ENCODE results near the gene HACE1. TPM values are rescaled to one million over a fixed set of nuclear protein-coding genes. Genes with fewer than 3 reads are reported as not detected.
"Not testable (repeated sequence)": the region's sequence is repeated elsewhere in the genome, so short reads cannot be mapped to it uniquely, and the experiment has no call there.

Gene HACE1
- total and polyA plus RNA-seq, 3 experiments from 2014 or later, result 8.3 to 10.6 (median 8.5) TPM

DNA sequence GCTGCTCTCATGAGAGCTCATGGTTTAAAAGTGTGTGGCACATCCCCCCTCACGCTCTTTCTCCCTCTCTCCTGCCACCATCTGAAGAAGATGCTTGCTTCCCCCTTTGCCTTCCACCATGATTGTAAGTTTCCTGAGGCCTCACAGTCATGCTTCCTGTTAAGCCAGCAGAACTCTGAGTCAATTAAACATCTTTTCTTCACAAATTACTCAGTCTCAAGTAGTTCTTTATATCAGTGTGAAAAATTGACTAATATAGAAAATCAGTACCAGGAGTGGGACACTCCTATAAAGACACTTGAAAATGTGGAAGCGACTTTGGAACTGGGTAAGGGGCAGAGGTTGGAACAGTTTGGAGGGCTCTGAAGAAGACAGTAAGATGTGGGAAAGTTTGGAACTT lies 45.0 kb downstream of the HACE1 start:
- Mint-ChIP-seq H3K4me3 (no peak overlapping the region), H3K4me1 (peaks cover 0 to 3% (median 1%) of the 10 kb centered on the region in 3 donors), H3K36me3 (peaks cover 12 to 30% (median 19%) of the 10 kb centered on the region in 3 donors), H3K27ac (no peak overlapping the region), H3K9me3 (no peaks in the 10 kb centered on the region), H3K27me3 (no peaks in the 10 kb centered on the region)
- Histone ChIP-seq H3K4me1 (ENCODE audit: insufficient read depth, low read length) (no peaks in the 10 kb centered on the region), H3K36me3 (ENCODE audit: insufficient read depth, low read length) (no peaks in the 10 kb centered on the region), H3K4me3 (ENCODE audit: low read length) (no peak overlapping the region), H3K9me3 (ENCODE audit: low read length) (no peaks in the 10 kb centered on the region), H3K27me3 (ENCODE audit: insufficient read depth, low read length, poor library complexity, severe bottlenecking) (no peaks in the 10 kb centered on the region), H3K27ac (ENCODE audit: low read depth, low read length) (no peak overlapping the region)
- CTCF ChIA-PET, result no interaction called here
- no peak for DNase-seq
- POLR2A ChIA-PET, result no interaction called here

DNA sequence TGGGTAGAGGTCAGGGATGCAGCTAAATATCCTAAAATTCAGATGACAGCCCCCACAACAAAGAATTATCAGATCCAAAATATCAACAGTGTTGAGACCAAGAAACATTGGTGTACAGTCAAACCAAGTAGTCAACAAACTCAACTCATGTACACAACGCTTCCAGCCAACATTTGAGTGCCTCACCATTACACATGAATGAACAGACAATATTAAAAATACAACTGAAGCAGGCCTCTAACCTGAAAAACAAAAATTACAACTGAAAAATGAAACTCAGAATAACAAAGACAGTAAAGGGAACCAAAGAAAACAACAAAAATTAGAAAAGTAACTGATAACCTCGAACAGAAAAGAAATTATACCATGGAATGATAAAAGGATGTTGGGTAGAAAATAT lies 46.2 kb downstream of the HACE1 start:
- Mint-ChIP-seq H3K27ac (no peak overlapping the region), H3K27me3 (no peaks in the 10 kb centered on the region), H3K36me3 (peaks cover 12 to 25% (median 13%) of the 10 kb centered on the region in 3 donors), H3K4me3 (no peak overlapping the region), H3K9me3 (no peaks in the 10 kb centered on the region), H3K4me1 (peaks cover 0 to 1% (median 0%) of the 10 kb centered on the region in 3 donors)
- Histone ChIP-seq H3K27ac (ENCODE audit: low read depth, low read length) (no peak overlapping the region), H3K36me3 (ENCODE audit: insufficient read depth, low read length) (no peaks in the 10 kb centered on the region), H3K4me3 (ENCODE audit: low read length) (no peak overlapping the region), H3K27me3 (ENCODE audit: insufficient read depth, low read length, poor library complexity, severe bottlenecking) (no peaks in the 10 kb centered on the region), H3K9me3 (ENCODE audit: low read length) (no peaks in the 10 kb centered on the region), H3K4me1 (ENCODE audit: insufficient read depth, low read length) (no peaks in the 10 kb centered on the region)
- ChIA-PET POLR2A (no interaction called here), CTCF (no interaction called here)
- DNase-seq, result no peak

- H3K4me1 Mint-ChIP-seq, result peaks cover 0 to 1% (median 0%) of the 10 kb centered on the region in 3 donors
- CTCF ChIA-PET, result no interaction called here
- H3K9me3 ChIP-seq (ENCODE audit: low read length), result no peaks in the 10 kb centered on the region
Observed at GRCh38 chr6:104809116-104809515, 50.6 kb downstream of the HACE1 start.

DNA sequence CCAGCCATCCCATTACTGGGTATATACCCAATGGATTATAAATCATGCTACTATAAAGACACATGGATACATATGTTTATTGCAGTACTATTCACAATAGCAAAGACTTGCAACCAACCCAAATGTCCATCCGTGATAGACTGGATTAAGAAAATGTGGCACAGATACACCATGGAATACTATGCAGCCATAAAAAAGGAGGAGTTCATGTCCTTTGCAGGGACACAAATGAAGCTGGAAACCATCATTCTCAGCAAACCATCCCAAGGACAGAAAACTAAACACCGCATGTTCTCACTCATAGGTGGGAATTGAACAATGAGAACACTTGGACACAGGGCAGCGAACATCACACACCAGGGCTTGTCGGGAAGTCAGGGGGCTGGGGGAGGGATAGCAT lies 54.4 kb downstream of the HACE1 start:
- H3K36me3 Mint-ChIP-seq, result peaks cover 33 to 48% (median 37%) of the 10 kb centered on the region in 3 donors
- not testable (repeated sequence) for H3K27me3 Mint-ChIP-seq
- peaks cover 0 to 16% (median 10%) of the 10 kb centered on the region in 5 donors for H3K9me3 Mint-ChIP-seq

More at GRCh38 chr6:104809116-104809515, 50.6 kb downstream of the HACE1 start:
- DNase-seq, result no peak
- peaks cover 0 to 9% (median 6%) of the 10 kb centered on the region in 5 donors for H3K9me3 Mint-ChIP-seq
- no peaks in the 10 kb centered on the region for H3K4me1 ChIP-seq (ENCODE audit: insufficient read depth, low read length)
- H3K36me3 ChIP-seq (ENCODE audit: insufficient read depth, low read length), result no peaks in the 10 kb centered on the region
- H3K27me3 Mint-ChIP-seq, result no peaks in the 10 kb centered on the region
- no peaks in the 10 kb centered on the region for H3K27me3 ChIP-seq (ENCODE audit: insufficient read depth, low read length, poor library complexity, severe bottlenecking)
- H3K4me3 Mint-ChIP-seq, result no peak overlapping the region
- POLR2A ChIA-PET, result no interaction called here
- H3K36me3 Mint-ChIP-seq, result peaks cover 18 to 24% (median 22%) of the 10 kb centered on the region in 3 donors
- H3K27ac ChIP-seq (ENCODE audit: low read depth, low read length), result no peak overlapping the region
- H3K4me3 ChIP-seq (ENCODE audit: low read length), result no peak overlapping the region
- H3K27ac Mint-ChIP-seq, result no peak overlapping the region

GRCh38 chr6:104799134-104799657 lies 60.5 kb downstream of the HACE1 start:
- no peak for DNase-seq
- peaks cover 0 to 7% (median 4%) of the 10 kb centered on the region in 5 donors for H3K9me3 Mint-ChIP-seq
- H3K9me3 ChIP-seq (ENCODE audit: low read length), result no peaks in the 10 kb centered on the region
- ChIA-PET POLR2A (no interaction called here), CTCF (no interaction called here)
- peaks cover 0 to 13% (median 1%) of the 10 kb centered on the region in 3 donors for H3K4me1 Mint-ChIP-seq
- H3K4me3 Mint-ChIP-seq, result no peak overlapping the region
- H3K27ac ChIP-seq (ENCODE audit: low read depth, low read length), result no peak overlapping the region
- peaks cover 18 to 33% (median 31%) of the 10 kb centered on the region in 3 donors for H3K36me3 Mint-ChIP-seq
- no peaks in the 10 kb centered on the region for H3K4me1 ChIP-seq (ENCODE audit: insufficient read depth, low read length)
- no peak overlapping the region for H3K27ac Mint-ChIP-seq
- H3K36me3 ChIP-seq (ENCODE audit: insufficient read depth, low read length), result no peaks in the 10 kb centered on the region
- H3K4me3 ChIP-seq (ENCODE audit: low read length), result no peak overlapping the region
- no peaks in the 10 kb centered on the region for H3K27me3 ChIP-seq (ENCODE audit: insufficient read depth, low read length, poor library complexity, severe bottlenecking)
- H3K27me3 Mint-ChIP-seq, result peaks cover 0 to 2% of the 10 kb centered on the region in 2 donors

More for the DNA sequence above, 54.4 kb downstream of the HACE1 start:
- H3K4me3 Mint-ChIP-seq; H3K36me3 ChIP-seq (ENCODE audit: insufficient read depth, low read length); H3K9me3 ChIP-seq (ENCODE audit: low read length); CTCF ChIA-PET; H3K27ac ChIP-seq (ENCODE audit: low read depth, low read length); H3K27ac Mint-ChIP-seq; DNase-seq; H3K27me3 ChIP-seq (ENCODE audit: insufficient read depth, low read length, poor library complexity, severe bottlenecking); H3K4me1 ChIP-seq (ENCODE audit: insufficient read depth, low read length); H3K4me3 ChIP-seq (ENCODE audit: low read length); POLR2A ChIA-PET: not testable (repeated sequence)
- H3K4me1 Mint-ChIP-seq, result peaks cover 0 to 13% (median 1%) of the 10 kb centered on the region in 3 donors

GRCh38 chr6:104796031-104796785 lies 63.5 kb downstream of the HACE1 start:
- ChIA-PET POLR2A (no interaction called here), CTCF (no interaction called here)

GRCh38 chr6:104795363-104795762 lies 64.4 kb downstream of the HACE1 start:
- Mint-ChIP-seq H3K4me3 (no peak overlapping the region), H3K27me3 (peaks cover 0 to 1% of the 10 kb centered on the region in 2 donors), H3K4me1 (peaks cover 0 to under 1% (median 0%) of the 10 kb centered on the region in 3 donors), H3K27ac (no peak overlapping the region), H3K36me3 (peaks cover 3 to 23% (median 6%) of the 10 kb centered on the region in 3 donors), H3K9me3 (no peaks in the 10 kb centered on the region)
- Histone ChIP-seq H3K9me3 (ENCODE audit: low read length) (no peaks in the 10 kb centered on the region), H3K36me3 (ENCODE audit: insufficient read depth, low read length) (no peaks in the 10 kb centered on the region), H3K4me1 (ENCODE audit: insufficient read depth, low read length) (no peaks in the 10 kb centered on the region), H3K27ac (ENCODE audit: low read depth, low read length) (no peak overlapping the region), H3K4me3 (ENCODE audit: low read length) (no peak overlapping the region), H3K27me3 (ENCODE audit: insufficient read depth, low read length, poor library complexity, severe bottlenecking) (no peaks in the 10 kb centered on the region)
- CTCF ChIA-PET, result no interaction called here
- POLR2A ChIA-PET, result interaction anchor here (0.7 kb wide), 1 partner anchor 16 kb away, joined by 4 read pairs; no protein-coding TSS in a partner anchor
- DNase-seq, result no peak

More at GRCh38 chr6:104796031-104796785, 63.5 kb downstream of the HACE1 start:
- H3K27ac Mint-ChIP-seq, result no peak overlapping the region
- Histone ChIP-seq H3K4me1 (ENCODE audit: insufficient read depth, low read length) (no peaks in the 10 kb centered on the region), H3K9me3 (ENCODE audit: low read length) (no peaks in the 10 kb centered on the region), H3K27me3 (ENCODE audit: insufficient read depth, low read length, poor library complexity, severe bottlenecking) (no peaks in the 10 kb centered on the region), H3K27ac (ENCODE audit: low read depth, low read length) (no peak overlapping the region), H3K4me3 (ENCODE audit: low read length) (no peak overlapping the region), H3K36me3 (ENCODE audit: insufficient read depth, low read length) (no peaks in the 10 kb centered on the region)
- H3K4me3 Mint-ChIP-seq, result no peak overlapping the region
- H3K4me1 Mint-ChIP-seq, result peaks cover 0 to 5% (median 0%) of the 10 kb centered on the region in 3 donors
- peaks cover 0 to 4% (median 0%) of the 10 kb centered on the region in 5 donors for H3K9me3 Mint-ChIP-seq
- peaks cover 0 to 1% of the 10 kb centered on the region in 2 donors for H3K27me3 Mint-ChIP-seq
- no peak for DNase-seq
- peaks cover 6 to 30% (median 13%) of the 10 kb centered on the region in 3 donors for H3K36me3 Mint-ChIP-seq

DNA sequence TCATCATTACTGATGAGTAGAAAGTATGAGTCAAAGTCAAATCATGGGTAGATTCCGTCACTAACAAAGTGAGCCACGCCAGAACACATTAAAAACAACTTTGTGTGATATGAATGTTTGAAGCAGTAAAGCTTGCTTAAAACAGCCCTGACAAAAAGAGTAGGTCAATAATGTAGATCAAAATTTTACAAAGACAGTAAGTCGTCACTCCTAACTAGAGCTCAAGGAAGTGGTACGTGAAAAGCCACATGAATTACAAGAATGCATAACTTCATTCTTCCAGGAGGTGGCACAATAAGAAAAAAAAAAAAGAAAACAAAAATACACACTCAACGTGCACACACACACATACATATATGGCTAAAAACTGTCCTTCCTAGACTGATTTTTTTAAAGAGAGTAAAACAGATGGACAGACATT lies 69.9 kb downstream of the HACE1 start:
- H3K36me3 Mint-ChIP-seq, result peaks cover 3 to 25% (median 18%) of the 10 kb centered on the region in 3 donors
- Histone ChIP-seq H3K27me3 (ENCODE audit: insufficient read depth, low read length, poor library complexity, severe bottlenecking) (no peaks in the 10 kb centered on the region), H3K36me3 (ENCODE audit: insufficient read depth, low read length) (no peaks in the 10 kb centered on the region), H3K9me3 (ENCODE audit: low read length) (no peaks in the 10 kb centered on the region), H3K4me3 (ENCODE audit: low read length) (no peak overlapping the region), H3K27ac (ENCODE audit: low read depth, low read length) (no peak overlapping the region), H3K4me1 (ENCODE audit: insufficient read depth, low read length) (peaks cover 18% of the 10 kb centered on the region)
- peak in 2 of 5 donors; percentile 41 to 63 for DNase-seq
- ChIA-PET CTCF (interaction anchor here (0.7 to 2.3 kb wide), 4 partner anchors 11 to 86 kb away, joined by 3 to 9 read pairs (median 6); partner anchors contain the start of gene HACE1), POLR2A (no interaction called here)
- H3K4me3 Mint-ChIP-seq, result peak overlapping the region in 5 of 7 donors; percentile 9 to 71 (median 35)
- H3K27me3 Mint-ChIP-seq, result peaks cover 0 to 1% of the 10 kb centered on the region in 2 donors
- H3K4me1 Mint-ChIP-seq, result peaks cover 16 to 32% (median 24%) of the 10 kb centered on the region in 3 donors
- H3K9me3 Mint-ChIP-seq, result no peaks in the 10 kb centered on the region
- H3K27ac Mint-ChIP-seq, result peak overlapping the region in 5 of 8 donors; percentile 14 to 82 (median 70)

Data from CD8-positive, alpha-beta memory T cell (primary cell).